ENCODE results near the gene BBS10.
"Not testable (repeated sequence)": the region's sequence is repeated elsewhere in the genome, so short reads cannot be mapped to it uniquely, and the experiment has no call there.

BBS10 gene

GRCh38 chr12:76329159-76329558 is 19.1 kb downstream of the BBS10 start:
- DNase-seq, result no peak

- not testable (repeated sequence) for DNase-seq
These were observed 28.5 kb downstream of the BBS10 start for GRCh38 chr12:76319595-76320319.

- DNase-seq, result no peak
These were observed 29.2 kb downstream of the BBS10 start for GRCh38 chr12:76318773-76319594.

- no peak for DNase-seq
These were observed 30.2 kb downstream of the BBS10 start for GRCh38 chr12:76317976-76318375.

- DNase-seq, result no peak
These were observed 31.7 kb downstream of the BBS10 start for GRCh38 chr12:76316468-76316867.

- DNase-seq, result no peak
These were observed 34.9 kb downstream of the BBS10 start for GRCh38 chr12:76313299-76313698.

GRCh38 chr12:76312315-76312714 is 35.9 kb downstream of the BBS10 start:
- no peak for DNase-seq

GRCh38 chr12:76311796-76312195 is 36.4 kb downstream of the BBS10 start:
- DNase-seq, result no peak

- DNase-seq, result no peak
These were observed 38.1 kb downstream of the BBS10 start for GRCh38 chr12:76310110-76310509.

- no peak for DNase-seq
These were observed 39.3 kb downstream of the BBS10 start for GRCh38 chr12:76308866-76309265.

GRCh38 chr12:76307083-76307482 is 41.1 kb downstream of the BBS10 start:
- DNase-seq, result no peak

- DNase-seq, result no peak
These were observed 44.2 kb downstream of the BBS10 start for GRCh38 chr12:76303989-76304460.

- DNase-seq, result no peak
These were observed 44.9 kb downstream of the BBS10 start for GRCh38 chr12:76303365-76303764.

- no peak for DNase-seq
These were observed 47.9 kb downstream of the BBS10 start for GRCh38 chr12:76300297-76300665.

- no peak for DNase-seq
These were observed 48.5 kb downstream of the BBS10 start for GRCh38 chr12:76299536-76300296.

Data from CD4-positive, alpha-beta T cell treated with Interleukin-1 beta for 1 hour (primary cell).